DOHH2 (cell line): ENCODE measurements around the gene LHFPL4.

Experiments used
- H3F3A ChIP-seq: fragments of 200-600 bp; sonication (generic), shearing (Covaris generic); 2 replicates; pipeline ENCODE4 v1.6.0; 2016; ENCODE audit warnings: antibody characterized with exemption, mild to moderate bottlenecking; ENCODE audit not compliant: control insufficient read depth, insufficient read depth
- H3K27ac ChIP-seq: fragments of 200-600 bp; sonication (generic); 2 replicates; pipeline ENCODE4 v1.5.1; 2014; ENCODE audit warnings: low read depth, mild to moderate bottlenecking, low read length, moderate library complexity
- H3K27me3 ChIP-seq: fragments of 200-600 bp; sonication (generic); 2 replicates; pipeline ENCODE4 v1.6.1; 2014; ENCODE audit warnings: mild to moderate bottlenecking, low read length, mixed read lengths; ENCODE audit not compliant: control insufficient read depth
- H3K36me3 ChIP-seq: fragments of 200-600 bp; sonication (generic); 2 replicates; pipeline ENCODE4 v1.6.1; 2014; ENCODE audit warnings: mild to moderate bottlenecking, low read length, moderate library complexity, mixed read lengths; ENCODE audit not compliant: control insufficient read depth
- H3K4me1 ChIP-seq: fragments of 200-600 bp; sonication (generic); 2 replicates; pipeline ENCODE4 v1.6.1; 2014; ENCODE audit warnings: mild to moderate bottlenecking, low read length, mixed read lengths; ENCODE audit not compliant: control insufficient read depth
- H3K4me2 ChIP-seq: fragments of 200-600 bp; sonication (generic); 2 replicates; pipeline ENCODE4 v1.6.0; 2014; ENCODE audit warnings: mild to moderate bottlenecking, low read length, moderate library complexity
- H3K4me3 ChIP-seq: fragments of 200-600 bp; sonication (generic); 2 replicates; pipeline ENCODE4 v1.5.1; 2014; ENCODE audit warnings: mild to moderate bottlenecking, low read length, mixed read lengths
- H3K79me2 ChIP-seq: fragments of 200-600 bp; sonication (generic); 2 replicates; pipeline ENCODE4 v1.6.1; 2014; ENCODE audit warnings: mild to moderate bottlenecking, low read length, mixed read lengths; ENCODE audit not compliant: control insufficient read depth
- H3K9me2 ChIP-seq: fragments of 200-600 bp; sonication (generic); replicated peaks from 2 replicates; pipeline ENCODE4 v1.6.1; 2014; ENCODE audit warnings: mild to moderate bottlenecking, low read length, mixed read lengths; ENCODE audit not compliant: control insufficient read depth
- H3K9me3 ChIP-seq: fragments of 200-600 bp; sonication (generic); 2 replicates; pipeline ENCODE4 v1.6.1; 2014; ENCODE audit warnings: antibody characterized with exemption, low read length, mixed read lengths; ENCODE audit not compliant: control insufficient read depth, insufficient read depth
- H4K20me1 ChIP-seq: fragments of 200-600 bp; sonication (generic); 2 replicates; pipeline ENCODE4 v1.6.0; 2014; ENCODE audit warnings: low read depth, mild to moderate bottlenecking, antibody characterized with exemption, low read length, moderate library complexity; ENCODE audit not compliant: control insufficient read depth, insufficient read depth
- CTCF ChIP-seq: fragments of 200-600 bp; sonication (generic); IDR thresholded peaks from one replicate; pipeline ENCODE4 v1.5.1; 2014; ENCODE audit warnings: antibody characterized with exemption, mild to moderate bottlenecking, low read depth, low read length; ENCODE audit not compliant: poor library complexity, severe bottlenecking
- EZH2phosphoT487 ChIP-seq: fragments of 200-600 bp; sonication (generic); IDR thresholded peaks from 2 replicates; pipeline ENCODE4 v1.6.1; 2017; ENCODE audit warnings: borderline replicate concordance, mild to moderate bottlenecking, antibody characterized with exemption, low read length, moderate library complexity, mixed read lengths

Gene LHFPL4

GRCh38 chr3:9514306-9514705 lies 39.3 kb downstream of the LHFPL4 start:
- Histone ChIP-seq H3K36me3 (no peaks in the 10 kb centered on the region), H3K27ac (no peak overlapping the region), H3K4me1 (no peaks in the 10 kb centered on the region), H3K4me2 (no peak overlapping the region), H4K20me1 (no peaks in the 10 kb centered on the region), H3K27me3 (peaks cover 6% of the 10 kb centered on the region; the same call in 1 of the 2 replicates), H3K79me2 (no peaks in the 10 kb centered on the region), H3K9me2 (no peaks in the 10 kb centered on the region), H3K4me3 (no peak overlapping the region), H3F3A (no peaks in the 10 kb centered on the region), H3K9me3 (no peaks in the 10 kb centered on the region)
- TF ChIP-seq EZH2phosphoT487 (no peak), CTCF (no peak)

- TF ChIP-seq CTCF = no peak
- TF ChIP-seq EZH2phosphoT487 = no peak
- Histone ChIP-seq H3K27ac (no peak overlapping the region), H4K20me1 (no peaks in the 10 kb centered on the region), H3K9me3 (no peaks in the 10 kb centered on the region), H3F3A (no peaks in the 10 kb centered on the region), H3K4me1 (no peaks in the 10 kb centered on the region), H3K9me2 (no peaks in the 10 kb centered on the region), H3K4me2 (no peak overlapping the region), H3K4me3 (no peak overlapping the region), H3K36me3 (no peaks in the 10 kb centered on the region), H3K79me2 (no peaks in the 10 kb centered on the region), H3K27me3 (no peaks in the 10 kb centered on the region)
Observed at GRCh38 chr3:9512456-9513045, 41.1 kb downstream of the LHFPL4 start.

- H3K36me3 ChIP-seq = no peaks in the 10 kb centered on the region
- peaks cover 20% of the 10 kb centered on the region for H3K4me1 ChIP-seq
- no peaks in the 10 kb centered on the region for H3K9me2 ChIP-seq
- H3K27me3 ChIP-seq = no peaks in the 10 kb centered on the region
- no peak overlapping the region for H3K27ac ChIP-seq
- no peak overlapping the region for H3K4me2 ChIP-seq
- no peaks in the 10 kb centered on the region for H3K9me3 ChIP-seq
- H3F3A ChIP-seq = peaks cover 7% of the 10 kb centered on the region; the same call in 1 of the 2 replicates
- TF ChIP-seq CTCF = no peak
- H4K20me1 ChIP-seq = no peaks in the 10 kb centered on the region
- no peaks in the 10 kb centered on the region for H3K79me2 ChIP-seq
- H3K4me3 ChIP-seq = no peak overlapping the region
Observed at GRCh38 chr3:9508781-9509180, 44.8 kb downstream of the LHFPL4 start.
